Endothelial cell of umbilical vein (primary cell): Measurements from ENCODE around the gene HYPK. TPM values are rescaled to one million over a fixed set of nuclear protein-coding genes. Genes with fewer than 3 reads are reported as not detected.
A peak's percentile ranks its signal among the peaks of the same experiment; 100 is the strongest.

Source experiments
- BruUV-seq: library from RNA; stranded (reverse); fragments of 400-500 nt; replicated peaks from 2 replicates; lab custom pipeline; 2021; lab: Mats Ljungman, UMichigan
- CTCF ChIA-PET: fragments of 300-600, 350-600 bp; sonication (Branson Sonifier 250); formaldehyde crosslinking; loops from one replicate; lab custom pipeline; 2021; ENCODE audit warnings: antibody characterized with exemption, inconsistent platforms; lab: Charles Lee
- POLR2A ChIA-PET: fragments of 300-600, 350-600 bp; sonication (Branson Sonifier 250); formaldehyde crosslinking; loops from one replicate; lab custom pipeline; 2021; ENCODE audit warnings: antibody characterized with exemption, inconsistent platforms; lab: Charles Lee
- DNase-seq: peaks from one replicate; pipeline ENCODE4 v3.0.0-alpha.2; 2011; ENCODE audit warnings: low read depth, low spot score
- FAIRE-seq: peaks from 2 replicates; lab custom pipeline; 2011; peaks lifted over from hg19 to GRCh38; lab: Jason Lieb, UNC
- H2AFZ ChIP-seq: 2 replicates; pipeline ENCODE4 v1.6.0; 2012; ENCODE audit warnings: low read depth, low read length, control low read depth, inconsistent platforms
- H3K27ac ChIP-seq: 2 replicates; pipeline ENCODE4 v1.5.1; 2011; ENCODE audit warnings: low read depth, mild to moderate bottlenecking, control low read depth, low read length, moderate library complexity; ENCODE audit not compliant: insufficient read depth
- H3K27me3 ChIP-seq, 2 experiments: 2 replicates each; pipeline versions ENCODE4 v1.6.0 to v1.6.1; 2011; ENCODE audit warnings: low read length in 2 of 2, mixed read lengths in 1 of 2; ENCODE audit not compliant: control insufficient read depth in 2 of 2, insufficient read depth in 2 of 2
- H3K36me3 ChIP-seq, 2 experiments: 2 replicates in 1 of 2; 3 replicates in 1 of 2; pipeline ENCODE4 v1.5.1; 2011; ENCODE audit warnings: low read length in 2 of 2, mild to moderate bottlenecking in 1 of 2, moderate library complexity in 1 of 2; ENCODE audit not compliant: control insufficient read depth in 2 of 2, insufficient read depth in 2 of 2; ENCODE audit errors: extremely low read depth in 1 of 2
- H3K4me1 ChIP-seq: 3 replicates; pipeline ENCODE4 v1.5.1; 2011; ENCODE audit warnings: mild to moderate bottlenecking, low read length; ENCODE audit not compliant: control insufficient read depth, insufficient read depth; ENCODE audit errors: extremely low read depth
- H3K4me2 ChIP-seq: 2 replicates; pipeline ENCODE4 v1.6.1; 2011; ENCODE audit warnings: low read length, control low read depth, mixed read lengths; ENCODE audit not compliant: insufficient read depth
- H3K4me3 ChIP-seq, 3 experiments: fragments of 200-600 bp in 1 of 3; sonication (generic), shearing (Covaris generic) in 1 of 3; replicated peaks in 1 of 3; 2 replicates each; pipeline ENCODE4 v1.5.1; 2011 to 2016; ENCODE audit warnings: control low read depth in 3 of 3, low read length in 3 of 3, mild to moderate bottlenecking in 2 of 3, inconsistent platforms in 1 of 3, low read depth in 1 of 3, moderate library complexity in 1 of 3; ENCODE audit not compliant: insufficient read depth in 1 of 3
- H3K79me2 ChIP-seq: 2 replicates; pipeline ENCODE4 v1.6.0; 2012; ENCODE audit warnings: low read length, inconsistent platforms; ENCODE audit not compliant: control insufficient read depth, insufficient read depth
- H3K9ac ChIP-seq: replicated peaks from 2 replicates; pipeline ENCODE3; 2011; ENCODE audit warnings: low read length, control low read depth; ENCODE audit not compliant: insufficient read depth; ENCODE audit errors: extremely low read depth
- H3K9me1 ChIP-seq: replicated peaks from 3 replicates; pipeline ENCODE4 v1.6.0; 2011; ENCODE audit warnings: mild to moderate bottlenecking, low read length; ENCODE audit not compliant: control insufficient read depth, insufficient read depth; ENCODE audit errors: extremely low read depth
- H3K9me3 ChIP-seq: replicated peaks from 2 replicates; pipeline ENCODE4 v1.5.1; 2012; ENCODE audit warnings: low read length, inconsistent platforms; ENCODE audit not compliant: control insufficient read depth, insufficient read depth
- H4K20me1 ChIP-seq: replicated peaks from 2 replicates; pipeline ENCODE3; 2011; ENCODE audit warnings: mild to moderate bottlenecking, low read length; ENCODE audit not compliant: control insufficient read depth, insufficient read depth; ENCODE audit errors: extremely low read depth
- EZH2 ChIP-seq: IDR thresholded peaks from 2 replicates; pipeline ENCODE4 v1.6.1; 2012; ENCODE audit warnings: borderline replicate concordance, low read depth, mild to moderate bottlenecking, moderate library complexity, low read length, inconsistent platforms; ENCODE audit not compliant: severe bottlenecking
- FOS ChIP-seq: IDR thresholded peaks from 2 replicates; pipeline ENCODE4 v1.6.1; 2011; ENCODE audit warnings: mild to moderate bottlenecking, low read length, moderate library complexity, borderline replicate concordance; ENCODE audit not compliant: insufficient read depth
- GATA2 ChIP-seq: IDR thresholded peaks from 2 replicates; pipeline ENCODE4 v1.7.0; 2011; ENCODE audit warnings: low read depth, mild to moderate bottlenecking, moderate library complexity, mixed read lengths, low read length; ENCODE audit not compliant: insufficient read length, insufficient read depth
- JUN ChIP-seq: IDR thresholded peaks from 2 replicates; pipeline ENCODE4 v1.6.1; 2011; ENCODE audit warnings: borderline replicate concordance, low read depth; ENCODE audit not compliant: insufficient read length, insufficient read depth
- MAX ChIP-seq: IDR thresholded peaks from 2 replicates; pipeline ENCODE4 v1.6.1; 2011; ENCODE audit not compliant: insufficient read depth, insufficient read length
- MYC ChIP-seq: IDR thresholded peaks from one replicate; pipeline ENCODE4 v1.6.1; 2011; ENCODE audit warnings: mild to moderate bottlenecking, low read depth, low read length
- POLR2A ChIP-seq: IDR thresholded peaks from 2 replicates; pipeline ENCODE4 v1.6.1; 2012; ENCODE audit warnings: low read depth, mild to moderate bottlenecking, control low read depth, low read length
- POLR2AphosphoS5 ChIP-seq: IDR thresholded peaks from 2 replicates; pipeline ENCODE4 v1.6.1; 2012; ENCODE audit warnings: low read depth, mild to moderate bottlenecking, control low read depth, low read length, moderate library complexity; ENCODE audit not compliant: insufficient read depth
- dilution Hi-C: fragments of 300-500 bp; cut with MboI; formaldehyde crosslinking; loops from one replicate; pipeline ENCODE4 v1.15.0; 2019; ENCODE audit warnings: low sequenced_read_pairs; ENCODE audit not compliant: extremely low pct_ligation_motif_present
- intact Hi-C: fragments of 100-400 bp; cut with micrococcal nuclease; formaldehyde crosslinking; loops from one replicate; pipeline ENCODE4 v1.10.0; 2022
- polyA plus RNA-seq, 4 experiments: library from polyadenylated mRNA; depleted of rRNA in 3 of 4; stranded (reverse) in 3 of 4; unstranded in 1 of 4; fragments of >200 nt; gene quantifications; 2 replicates each; pipeline versions ENCODE4 v1.2.1 to v1.2.3, GENCODE V29; 2011 to 2012; ENCODE audit warnings: missing spikeins in 1 of 4
- total RNA-seq: library from RNA; stranded (reverse); gene quantifications from 2 replicates; pipeline ENCODE4 v1.2.3, GENCODE V29; 2021
- TF ChIP-seq, protein P1 (sequence below), 2 donors: IDR thresholded peaks; 1 replicate in 1 of 2; 2 replicates in 1 of 2; pipeline ENCODE4 v1.5.1; 2011; ENCODE audit warnings: low read length in 2 of 2, mild to moderate bottlenecking in 2 of 2, moderate library complexity in 2 of 2, control low read depth in 1 of 2, inconsistent platforms in 1 of 2, low read depth in 1 of 2; ENCODE audit not compliant: insufficient read depth in 1 of 2; ENCODE audit errors: extremely low read depth in 1 of 2

HYPK gene
- total and polyA plus RNA-seq, 2 donors (not counting 3 experiments of a cell fraction or from before 2014, with no cell fraction given), result 5.2 to 17.8 TPM

DNA sequence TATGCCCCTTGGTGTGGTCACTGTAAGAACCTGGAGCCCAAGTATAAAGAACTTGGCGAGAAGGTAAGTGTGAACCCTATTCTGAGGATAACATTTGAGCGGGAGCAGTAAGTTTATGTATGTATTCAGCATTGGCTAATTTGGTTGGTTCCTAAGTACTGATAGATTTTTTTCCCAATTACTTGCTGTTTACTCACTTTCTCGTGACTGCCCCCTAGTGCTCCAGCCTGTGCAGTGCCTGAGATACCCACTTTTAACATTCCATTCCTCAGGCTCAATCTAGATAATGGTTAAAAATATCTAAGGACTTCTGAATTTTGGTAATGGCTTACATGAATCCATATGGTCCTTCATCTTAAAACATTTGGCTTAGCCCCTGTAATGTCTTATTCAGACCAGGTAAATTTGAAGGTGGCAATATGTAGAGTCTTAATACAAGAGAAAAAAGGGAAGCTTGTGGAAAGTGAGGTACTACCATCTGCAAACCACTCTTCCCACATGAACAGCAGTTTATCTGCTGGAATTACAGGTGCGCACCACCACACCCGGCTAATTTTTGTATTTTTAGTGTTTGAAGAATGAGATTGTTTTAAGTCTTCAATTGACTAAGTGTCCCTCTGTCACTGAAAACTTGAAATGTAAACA, 30.7 kb upstream of the HYPK start:
- Histone ChIP-seq H3K27me3 (no peaks in the 10 kb centered on the region), H3K4me3 (no peak overlapping the region), H3K36me3 (peaks cover 43 to 51% of the 10 kb centered on the region in 2 experiments), H3K9me1 (no peaks in the 10 kb centered on the region), H2AFZ (no peak overlapping the region), H3K4me2 (no peak overlapping the region), H3K79me2 (peaks cover 3% of the 10 kb centered on the region), H3K9me3 (no peaks in the 10 kb centered on the region), H3K9ac (no peak overlapping the region), H3K4me1 (no peaks in the 10 kb centered on the region), H3K27ac (no peak overlapping the region), H4K20me1 (no peaks in the 10 kb centered on the region)
- CTCF ChIA-PET, result interaction anchor here (1.4 to 1.7 kb wide), 3 partner anchors 13 to 20 kb away, joined by 3 to 6 read pairs (median 5); no protein-coding TSS in a partner anchor
- intact Hi-C loops (loop anchor here (5.0 kb wide), 1 partner anchor 327 kb away; no protein-coding TSS in a partner anchor), dilution Hi-C loops (no loop called here)
- POLR2A ChIA-PET, result no interaction called here
- DNase-seq (peak; percentile 77), FAIRE-seq (peak; percentile 88)
- TF ChIP-seq, protein P1, sequence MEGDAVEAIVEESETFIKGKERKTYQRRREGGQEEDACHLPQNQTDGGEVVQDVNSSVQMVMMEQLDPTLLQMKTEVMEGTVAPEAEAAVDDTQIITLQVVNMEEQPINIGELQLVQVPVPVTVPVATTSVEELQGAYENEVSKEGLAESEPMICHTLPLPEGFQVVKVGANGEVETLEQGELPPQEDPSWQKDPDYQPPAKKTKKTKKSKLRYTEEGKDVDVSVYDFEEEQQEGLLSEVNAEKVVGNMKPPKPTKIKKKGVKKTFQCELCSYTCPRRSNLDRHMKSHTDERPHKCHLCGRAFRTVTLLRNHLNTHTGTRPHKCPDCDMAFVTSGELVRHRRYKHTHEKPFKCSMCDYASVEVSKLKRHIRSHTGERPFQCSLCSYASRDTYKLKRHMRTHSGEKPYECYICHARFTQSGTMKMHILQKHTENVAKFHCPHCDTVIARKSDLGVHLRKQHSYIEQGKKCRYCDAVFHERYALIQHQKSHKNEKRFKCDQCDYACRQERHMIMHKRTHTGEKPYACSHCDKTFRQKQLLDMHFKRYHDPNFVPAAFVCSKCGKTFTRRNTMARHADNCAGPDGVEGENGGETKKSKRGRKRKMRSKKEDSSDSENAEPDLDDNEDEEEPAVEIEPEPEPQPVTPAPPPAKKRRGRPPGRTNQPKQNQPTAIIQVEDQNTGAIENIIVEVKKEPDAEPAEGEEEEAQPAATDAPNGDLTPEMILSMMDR (IDR thresholded peaks at IDR 0.05; ENCODE audit: extremely low read depth in 1 of 2, insufficient read depth in 1 of 2, low read depth in 1 of 2, low read length in 2 of 2), result peak; percentile 68 to 79
- no peak for TF ChIP-seq EZH2
- BruUV-seq, result no TSS peak

- H3K4me2 ChIP-seq, result no peak overlapping the region
- no TSS peak for BruUV-seq
Observed at GRCh38 chr15:43771816-43772215, 28.6 kb upstream of the HYPK start.

More at GRCh38 chr15:43771816-43772215, 28.6 kb upstream of the HYPK start:
- Histone ChIP-seq H2AFZ (no peak overlapping the region), H3K4me3 (no peak overlapping the region), H3K36me3 (peaks cover 32 to 41% of the 10 kb centered on the region in 2 experiments), H4K20me1 (no peaks in the 10 kb centered on the region), H3K4me1 (no peaks in the 10 kb centered on the region), H3K9ac (no peak overlapping the region), H3K9me3 (no peaks in the 10 kb centered on the region), H3K79me2 (no peaks in the 10 kb centered on the region), H3K27me3 (no peaks in the 10 kb centered on the region), H3K9me1 (no peaks in the 10 kb centered on the region), H3K27ac (no peak overlapping the region)
- POLR2A ChIA-PET, result no interaction called here
- dilution Hi-C loops, result no loop called here
- TF ChIP-seq JUN, result no peak
- no peak for TF ChIP-seq POLR2AphosphoS5
- TF ChIP-seq FOS, result no peak
- TF ChIP-seq MAX, result no peak
- no peak for TF ChIP-seq GATA2
- TF ChIP-seq EZH2, result no peak
- TF ChIP-seq, protein P1 (IDR thresholded peaks at IDR 0.05; ENCODE audit: extremely low read depth in 1 of 2, insufficient read depth in 1 of 2, low read depth in 1 of 2, low read length in 2 of 2), result no peak
- no peak for TF ChIP-seq MYC
- no peak for TF ChIP-seq POLR2A
- CTCF ChIA-PET, result no interaction called here
- no peak for FAIRE-seq
- intact Hi-C loops, result no loop called here
- no peak for DNase-seq
